Thoracic aorta (tissue), 2 donors: ENCODE data around the gene TRMT61A. TPM values are rescaled to one million over a fixed set of nuclear protein-coding genes. Genes with fewer than 3 reads are reported as not detected.

Experiments
- ATAC-seq: fragments of 150-250 bp; one replicate; pipeline ENCODE4 v1.8.0; 2017; ENCODE audit warnings: low read depth; ENCODE audit not compliant: insufficient number of reproducible peaks, low FRiP score
- DNase-seq: peaks from one replicate; pipeline ENCODE4 v3.0.0-alpha.2; 2020; ENCODE audit warnings: low spot score
- H3K27ac ChIP-seq, 2 donors: fragments of 200-600 bp; sonication (generic); 1 replicate in 1 of 2; 2 replicates in 1 of 2; pipeline ENCODE4 v1.5.1; 2016; ENCODE audit warnings: mild to moderate bottlenecking in 2 of 2, moderate library complexity in 2 of 2
- H3K27me3 ChIP-seq: fragments of 200-600 bp; sonication (generic); replicated peaks from 2 replicates; pipeline ENCODE4 v1.6.0; 2016; ENCODE audit warnings: mild to moderate bottlenecking; ENCODE audit not compliant: insufficient read depth
- H3K36me3 ChIP-seq: fragments of 200-600 bp; sonication (generic); one replicate; pipeline ENCODE4 v1.5.1; 2016
- H3K4me1 ChIP-seq, 2 donors: fragments of 200-600 bp; sonication (generic); 1 replicate in 1 of 2; 2 replicates in 1 of 2; pipeline versions ENCODE4 v1.5.1 to v1.6.0; 2016; ENCODE audit warnings: low read depth in 2 of 2, mild to moderate bottlenecking in 1 of 2; ENCODE audit not compliant: control insufficient read depth in 1 of 2
- H3K4me3 ChIP-seq: fragments of 200-600 bp; sonication (generic); 2 replicates; pipeline ENCODE4 v1.5.1; 2016; ENCODE audit warnings: mild to moderate bottlenecking
- H3K9me3 ChIP-seq: fragments of 200-600 bp; sonication (generic); 2 replicates; pipeline ENCODE4 v1.5.1; 2016
- CTCF ChIP-seq: fragments of 200-600 bp; sonication (generic); IDR thresholded peaks from one replicate; pipeline ENCODE4 v1.5.1; 2019; ENCODE audit warnings: antibody characterized with exemption
- total RNA-seq, 2 donors: library from RNA; depleted of rRNA; stranded (reverse); fragments of >200 nt; gene quantifications; one replicate each; pipeline versions ENCODE4 v1.1.0 to v1.2.3, GENCODE V29; 2016

TRMT61A gene
- total RNA-seq, 2 donors from 2014 or later: 18.6 to 18.8 TPM

- Histone ChIP-seq H3K27ac (peak overlapping the region; percentile 38 to 66), H3K4me1 (peaks cover 14 to 57% of the 10 kb centered on the region in 2 donors), H3K9me3 (no peaks in the 10 kb centered on the region), H3K4me3 (peak overlapping the region; percentile 81), H3K27me3 (no peaks in the 10 kb centered on the region), H3K36me3 (no peaks in the 10 kb centered on the region)
- peak; percentile 57 for TF ChIP-seq CTCF
- ATAC-seq (peak; percentile 4), DNase-seq (no peak)
Measured at GRCh38 chr14:103520657-103521437, 8.1 kb upstream of the TRMT61A start.

- TF ChIP-seq CTCF: peak; percentile 3
- no peak for ATAC-seq
Measured at GRCh38 chr14:103521438-103521950, 7.5 kb upstream of the TRMT61A start.

GRCh38 chr14:103521951-103522563, 6.9 kb upstream of the TRMT61A start:
- peak overlapping the region; percentile 81 for H3K4me3 ChIP-seq
- H3K9me3 ChIP-seq: no peaks in the 10 kb centered on the region
- peak overlapping the region; percentile 11 to 66 for H3K27ac ChIP-seq
- H3K4me1 ChIP-seq: peaks cover 14 to 48% of the 10 kb centered on the region in 2 donors
- no peaks in the 10 kb centered on the region for H3K27me3 ChIP-seq
- H3K36me3 ChIP-seq: no peaks in the 10 kb centered on the region
- DNase-seq: no peak
- ATAC-seq: no peak
- TF ChIP-seq CTCF: no peak

More at GRCh38 chr14:103521438-103521950, 7.5 kb upstream of the TRMT61A start:
- H3K27me3 ChIP-seq: no peaks in the 10 kb centered on the region
- DNase-seq: no peak
- peak overlapping the region; percentile 38 to 66 for H3K27ac ChIP-seq
- no peaks in the 10 kb centered on the region for H3K9me3 ChIP-seq
- H3K4me3 ChIP-seq: peak overlapping the region; percentile 81
- H3K4me1 ChIP-seq: peaks cover 14 to 50% of the 10 kb centered on the region in 2 donors
- H3K36me3 ChIP-seq: no peaks in the 10 kb centered on the region

- Histone ChIP-seq H3K9me3 (no peaks in the 10 kb centered on the region), H3K4me1 (peaks cover 14 to 49% of the 10 kb centered on the region in 2 donors), H3K27ac (peak within 1 kb of the TSS; percentile 38 to 66), H3K4me3 (peak within 1 kb of the TSS; percentile 81), H3K27me3 (no peaks in the 10 kb centered on the region), H3K36me3 (no peaks in the 10 kb centered on the region)
- no peak for ATAC-seq
- no peak for DNase-seq
- no peak for TF ChIP-seq CTCF
Measured at GRCh38 chr14:103522649-103523574, 6.1 kb upstream of the TRMT61A start, which contains the start of gene CKB. Gene CKB (minus strand): TSS chr14:103522830. CDS start chr14:103522493, 337 bp downstream.
